Activated T-cell treated with anti-CD3 and anti-CD28 coated beads for 4 hours (primary cell): ENCODE results near the gene SPEG.
"Not testable (repeated sequence)": the region's sequence is repeated elsewhere in the genome, so short reads cannot be mapped to it uniquely, and the experiment has no call there.

Experiments used
- DNase-seq: peaks from one replicate; pipeline ENCODE4 v3.0.0-alpha.2; 2020

Gene SPEG

DNA sequence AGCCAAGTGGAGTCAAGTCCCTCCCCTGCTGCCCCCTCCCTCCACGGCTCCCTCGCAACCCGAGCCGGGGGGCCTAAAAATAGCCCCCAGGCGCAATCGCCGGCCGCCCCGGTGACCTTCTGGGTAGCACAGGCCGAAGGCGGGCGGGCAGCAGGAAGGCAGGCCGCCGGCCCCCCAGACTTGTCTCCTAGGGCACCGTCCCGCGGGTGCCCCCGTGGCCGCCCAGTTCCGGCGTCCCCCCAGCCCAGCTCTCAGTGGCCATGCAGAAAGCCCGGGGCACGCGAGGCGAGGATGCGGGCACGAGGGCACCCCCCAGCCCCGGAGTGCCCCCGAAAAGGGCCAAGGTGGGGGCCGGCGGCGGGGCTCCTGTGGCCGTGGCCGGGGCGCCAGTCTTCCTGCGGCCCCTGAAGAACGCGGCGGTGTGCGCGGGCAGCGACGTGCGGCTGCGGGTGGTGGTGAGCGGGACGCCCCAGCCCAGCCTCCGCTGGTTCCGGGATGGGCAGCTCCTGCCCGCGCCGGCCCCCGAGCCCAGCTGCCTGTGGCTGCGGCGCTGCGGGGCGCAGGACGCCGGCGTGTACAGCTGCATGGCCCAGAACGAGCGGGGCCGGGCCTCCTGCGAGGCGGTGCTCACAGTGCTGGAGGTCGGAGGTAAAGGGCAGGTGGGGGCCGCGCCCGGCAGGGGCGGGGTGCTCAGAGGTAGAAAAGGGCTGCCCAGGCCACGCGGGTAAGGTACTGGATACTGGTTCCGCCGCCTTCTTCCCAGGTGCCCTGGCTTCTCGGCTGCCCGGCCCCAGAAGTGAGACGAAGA lies at the start of gene SPEG:
TSS of gene SPEG (plus strand) at position 126 of the 808 bp plus-strand sequence. CDS start at position 261, 135 bp downstream.
- DNase-seq = no peak

DNA sequence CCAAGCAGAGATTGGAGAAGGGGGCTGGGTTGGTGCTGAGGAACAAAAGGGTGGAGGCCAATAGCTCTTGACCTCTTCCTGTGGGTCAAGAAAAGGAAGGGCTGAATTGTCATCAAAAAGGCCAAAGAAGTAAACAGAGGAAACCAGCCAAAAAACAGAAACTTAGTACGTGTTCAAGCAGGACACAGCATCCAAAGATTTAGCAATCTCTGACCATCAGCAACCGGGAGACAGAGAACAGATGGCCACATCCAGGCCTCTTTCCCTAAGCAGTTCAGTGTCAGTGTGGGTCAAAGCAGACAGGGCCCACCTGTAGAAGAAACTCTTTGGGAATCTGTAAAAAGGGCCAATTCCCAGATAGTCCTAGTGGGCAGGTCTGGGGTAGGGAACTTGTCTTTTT lies 49.8 kb upstream of the SPEG start:
- no peak for DNase-seq

GRCh38 chr2:219385958-219386520 lies 48.6 kb upstream of the SPEG start:
- no peak for DNase-seq

DNA sequence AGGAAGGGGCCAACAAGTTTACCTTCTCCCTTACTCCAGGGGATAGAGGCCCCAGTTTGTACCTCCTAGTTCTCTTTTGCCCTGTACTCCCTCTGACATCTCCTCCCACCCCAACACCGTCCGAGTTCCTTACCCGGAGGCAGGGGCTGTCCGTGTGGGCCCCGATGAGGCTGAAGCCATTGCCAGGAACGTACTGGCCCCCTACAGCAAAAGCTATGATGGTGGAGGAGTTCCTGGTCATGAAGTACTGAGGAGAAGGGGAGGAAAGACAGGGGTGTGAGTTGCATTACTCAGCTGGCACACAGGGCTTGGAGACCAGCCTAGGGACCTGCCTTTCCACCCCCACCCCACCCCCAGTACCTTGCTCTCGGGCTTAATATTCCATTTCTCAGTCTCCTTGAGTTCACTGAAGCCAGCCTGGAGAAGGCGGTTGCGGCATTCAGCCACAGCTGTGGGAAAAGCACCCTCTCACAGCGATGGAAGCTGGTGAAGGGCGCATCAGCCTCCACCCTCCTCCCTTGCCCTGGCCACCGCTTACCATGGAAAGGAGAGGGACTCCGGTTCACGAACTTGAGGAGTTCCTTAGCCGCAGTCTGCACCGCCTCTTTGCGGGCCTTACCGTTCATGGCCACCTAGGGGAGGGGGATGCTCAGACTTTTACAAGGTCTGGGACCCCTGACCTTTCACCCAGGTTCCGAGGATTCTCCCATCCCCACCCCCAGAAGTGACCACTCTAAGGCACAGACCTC lies 47.9 kb upstream of the SPEG start:
- DNase-seq = no peak

GRCh38 chr2:219387306-219388120 lies 47.1 kb upstream of the SPEG start, which contains the start of gene DNPEP:
TSS of gene DNPEP (minus strand) at chr2:219387912. CDS start at chr2:219387794, 118 bp downstream.
- DNase-seq = peak; percentile 96

DNA sequence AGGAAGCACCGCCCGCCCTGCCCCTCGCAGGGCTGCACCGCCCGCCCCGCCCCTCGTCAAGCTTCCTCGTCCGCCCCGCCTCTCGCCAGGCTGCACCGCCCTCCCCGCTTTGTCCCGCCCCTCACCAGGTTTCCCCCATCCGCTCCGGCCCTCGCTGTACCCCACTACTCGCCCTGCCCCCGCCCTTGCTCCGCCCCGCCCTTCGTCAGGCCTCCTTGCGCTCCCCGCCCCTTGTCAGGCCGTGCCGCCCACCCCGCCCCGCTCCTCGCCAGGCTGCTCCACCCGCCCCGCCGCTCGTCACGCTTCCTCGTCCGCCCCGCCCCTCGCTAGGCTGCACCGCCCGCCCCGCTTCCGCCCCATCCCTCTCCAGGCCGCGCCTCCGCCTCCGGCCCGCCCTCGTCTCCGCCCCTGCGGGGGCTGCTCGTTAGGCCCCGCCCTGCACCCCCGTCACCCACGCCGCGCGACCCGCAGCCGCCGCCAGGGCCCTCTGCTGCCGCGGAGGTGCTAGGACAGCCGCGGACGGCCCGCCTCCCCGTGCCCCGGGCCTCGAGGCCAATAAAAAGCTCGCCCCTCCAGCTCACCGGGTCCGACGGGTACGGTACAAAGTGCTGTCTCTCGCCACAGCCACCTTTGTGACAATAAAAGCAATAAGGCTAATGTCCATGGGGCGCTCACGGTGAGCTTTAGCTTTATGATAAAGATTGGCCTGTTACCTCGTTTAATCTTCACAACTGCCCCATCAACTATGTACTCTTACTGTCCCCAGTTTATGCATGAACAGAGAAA lies 46.3 kb upstream of the SPEG start:
- peak; percentile 99 for DNase-seq

- no peak for DNase-seq
Measured at GRCh38 chr2:219388907-219389156, 45.8 kb upstream of the SPEG start.

- no peak for DNase-seq
Measured at GRCh38 chr2:219392754-219393153, 41.9 kb upstream of the SPEG start.

GRCh38 chr2:219395056-219395455 lies 39.6 kb upstream of the SPEG start:
- DNase-seq = not testable (repeated sequence)

GRCh38 chr2:219395609-219396008 lies 39.0 kb upstream of the SPEG start:
- no peak for DNase-seq

DNA sequence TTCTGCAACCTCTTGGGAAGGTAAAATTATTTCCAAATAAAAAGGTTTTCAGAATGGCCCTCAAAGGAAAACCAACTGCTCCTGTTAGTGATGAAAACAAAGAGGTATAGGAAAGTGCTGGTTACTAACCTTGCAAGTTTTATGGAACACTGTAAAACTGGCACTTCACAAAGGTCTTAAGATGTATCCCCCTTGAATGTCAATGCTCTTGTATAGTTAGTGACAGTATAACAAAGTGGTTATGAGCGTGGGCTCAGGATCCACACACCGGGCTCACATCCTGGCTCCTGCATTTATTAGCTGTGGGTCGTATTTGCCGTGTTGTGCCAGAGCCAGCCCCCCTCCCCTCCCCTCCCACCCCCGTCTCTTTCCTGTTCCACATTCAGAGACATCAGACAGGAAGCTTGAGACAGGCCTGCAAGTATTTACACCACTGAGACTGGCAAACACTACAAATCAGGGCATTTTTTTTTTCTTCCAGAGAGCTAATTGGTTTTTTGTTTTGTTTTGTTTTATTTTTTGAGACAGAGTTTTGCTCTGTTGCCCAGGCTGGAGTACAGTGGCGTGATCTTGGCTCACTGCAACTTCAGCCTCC lies 37.7 kb upstream of the SPEG start:
- DNase-seq = no peak

GRCh38 chr2:219398721-219399363 lies 35.8 kb upstream of the SPEG start:
- no peak for DNase-seq

DNA sequence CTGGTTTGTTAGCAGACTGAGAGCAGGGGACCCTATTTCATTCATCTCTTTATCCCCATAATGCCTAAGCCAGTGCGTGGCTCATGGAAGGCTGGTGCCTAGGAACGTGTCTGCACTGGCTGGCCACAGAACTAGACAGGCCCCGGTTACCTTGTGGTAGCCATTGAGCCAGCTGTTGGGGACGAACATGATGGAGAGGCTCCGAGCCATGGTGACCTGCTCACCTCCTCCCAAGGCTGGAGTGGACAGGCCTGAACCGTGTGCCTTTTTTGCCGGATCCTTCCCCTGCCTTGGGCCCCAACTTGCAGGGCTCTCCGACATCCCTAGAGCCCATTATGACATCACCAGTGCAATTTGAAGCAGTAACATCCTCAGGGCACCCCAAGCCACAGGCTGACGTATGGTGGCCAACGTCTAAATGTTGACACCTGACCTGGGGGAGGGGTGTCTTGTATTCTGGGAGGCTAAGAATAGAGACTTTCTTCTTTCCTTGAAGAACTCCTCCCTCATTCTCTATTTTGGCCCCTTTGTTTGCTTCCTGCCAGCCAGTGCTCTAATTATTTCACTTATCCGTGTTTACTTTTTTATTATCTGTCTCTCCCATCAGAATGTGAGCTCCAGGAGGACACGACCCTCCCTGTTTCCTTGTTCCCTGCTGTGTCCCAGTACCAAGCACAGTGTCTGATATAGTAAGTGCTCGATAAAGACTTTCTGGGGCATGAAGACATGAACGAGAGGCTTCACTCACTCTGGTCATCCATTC lies 34.7 kb upstream of the SPEG start:
- DNase-seq = no peak

DNA sequence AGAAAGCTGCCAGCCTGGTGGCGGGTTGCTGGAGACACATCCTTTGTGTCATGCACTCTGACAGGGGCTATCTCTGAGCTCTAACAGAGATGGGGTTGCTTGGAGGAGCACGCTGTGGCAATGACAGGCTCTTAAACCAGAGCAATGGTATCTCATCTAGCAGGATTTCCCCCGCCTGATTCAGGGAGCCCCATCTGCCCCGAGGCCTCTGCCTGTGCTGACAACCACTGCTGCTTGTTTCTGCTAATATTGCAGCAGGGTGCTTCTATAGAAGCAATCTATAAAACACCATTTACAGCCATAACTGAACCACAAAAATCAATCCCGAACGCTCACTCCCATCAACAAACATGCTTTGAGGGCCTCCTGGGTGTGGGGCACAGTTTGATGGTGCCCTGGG lies 34.1 kb upstream of the SPEG start:
- DNase-seq = no peak

- no peak for DNase-seq
Measured at GRCh38 chr2:219401606-219402005, 33.0 kb upstream of the SPEG start.

GRCh38 chr2:219402665-219403515 lies 31.8 kb upstream of the SPEG start:
- DNase-seq = peak; percentile 54

DNA sequence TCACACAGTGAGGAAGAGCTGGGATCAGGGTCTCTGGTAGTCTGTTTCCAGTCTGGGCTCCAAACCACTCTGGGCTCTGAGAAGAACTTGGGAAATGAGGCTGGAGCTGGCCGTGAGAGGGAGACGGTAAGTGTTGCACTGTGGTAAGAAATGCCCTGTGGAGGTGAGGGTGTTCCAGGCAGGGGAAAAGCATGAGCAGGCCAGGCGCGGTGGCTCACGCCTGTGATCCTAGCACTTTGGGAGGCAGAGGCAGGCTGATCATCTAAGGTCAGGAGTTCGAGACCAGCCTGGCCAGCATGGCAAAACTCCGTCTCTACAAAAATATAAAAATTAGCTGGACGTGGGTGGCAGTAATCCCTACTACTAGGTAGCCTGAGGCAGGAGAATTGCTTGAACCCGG lies 30.8 kb upstream of the SPEG start:
- DNase-seq = no peak

DNA sequence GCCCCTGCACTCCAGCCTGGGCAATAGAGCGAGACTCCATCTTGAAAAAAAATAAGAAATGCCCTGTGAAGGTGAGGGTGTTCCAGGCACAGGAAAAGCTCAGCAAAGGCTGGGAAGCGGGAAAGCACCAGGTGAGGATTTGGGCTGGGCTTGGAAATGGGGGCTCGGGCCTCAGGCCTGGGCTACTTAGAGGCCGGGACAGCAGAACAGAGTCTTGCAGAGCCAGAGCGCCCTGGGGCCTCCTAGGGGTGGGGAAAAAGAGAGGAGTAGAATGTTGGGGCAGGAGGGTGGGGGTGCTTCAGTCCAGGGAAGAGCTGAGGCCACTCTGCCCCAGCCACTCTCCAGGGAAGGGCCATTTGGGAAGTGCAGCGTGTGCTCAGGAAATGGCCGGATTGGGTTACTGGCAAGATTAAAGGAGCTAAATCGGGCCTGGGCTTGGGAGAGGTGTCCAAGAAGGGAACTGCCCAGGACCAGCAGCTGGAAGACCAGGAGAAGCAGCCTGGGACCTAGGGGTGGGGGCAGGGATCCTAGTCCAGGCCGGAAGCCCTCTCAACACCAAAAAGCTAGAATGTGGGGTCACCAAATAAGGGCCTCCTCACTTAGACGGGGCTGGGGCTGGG lies 30.2 kb upstream of the SPEG start:
- no peak for DNase-seq

- DNase-seq = no peak
Measured at GRCh38 chr2:219404954-219405353, 29.7 kb upstream of the SPEG start.
